NCI-H2081 (cell line): ENCODE data around the gene FAAP100.
"Not testable (repeated sequence)": the region's sequence is repeated elsewhere in the genome, so short reads cannot be mapped to it uniquely, and the experiment has no call there.

Experiments
- DNase-seq, 2 experiments: peaks; one replicate each; lab custom pipeline; 2025; lab: John Stamatoyannopoulos, UW

FAAP100 gene, protein sequence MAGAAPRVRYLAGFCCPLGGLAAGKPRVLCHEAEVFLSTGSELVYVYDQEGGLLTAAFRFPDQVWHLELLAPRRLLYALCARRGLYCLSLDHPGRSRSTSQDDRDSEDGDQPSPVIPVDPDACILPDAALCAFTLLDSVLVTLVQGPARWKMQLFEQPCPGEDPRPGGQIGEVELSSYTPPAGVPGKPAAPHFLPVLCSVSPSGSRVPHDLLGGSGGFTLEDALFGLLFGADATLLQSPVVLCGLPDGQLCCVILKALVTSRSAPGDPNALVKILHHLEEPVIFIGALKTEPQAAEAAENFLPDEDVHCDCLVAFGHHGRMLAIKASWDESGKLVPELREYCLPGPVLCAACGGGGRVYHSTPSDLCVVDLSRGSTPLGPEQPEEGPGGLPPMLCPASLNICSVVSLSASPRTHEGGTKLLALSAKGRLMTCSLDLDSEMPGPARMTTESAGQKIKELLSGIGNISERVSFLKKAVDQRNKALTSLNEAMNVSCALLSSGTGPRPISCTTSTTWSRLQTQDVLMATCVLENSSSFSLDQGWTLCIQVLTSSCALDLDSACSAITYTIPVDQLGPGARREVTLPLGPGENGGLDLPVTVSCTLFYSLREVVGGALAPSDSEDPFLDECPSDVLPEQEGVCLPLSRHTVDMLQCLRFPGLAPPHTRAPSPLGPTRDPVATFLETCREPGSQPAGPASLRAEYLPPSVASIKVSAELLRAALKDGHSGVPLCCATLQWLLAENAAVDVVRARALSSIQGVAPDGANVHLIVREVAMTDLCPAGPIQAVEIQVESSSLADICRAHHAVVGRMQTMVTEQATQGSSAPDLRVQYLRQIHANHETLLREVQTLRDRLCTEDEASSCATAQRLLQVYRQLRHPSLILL

DNA sequence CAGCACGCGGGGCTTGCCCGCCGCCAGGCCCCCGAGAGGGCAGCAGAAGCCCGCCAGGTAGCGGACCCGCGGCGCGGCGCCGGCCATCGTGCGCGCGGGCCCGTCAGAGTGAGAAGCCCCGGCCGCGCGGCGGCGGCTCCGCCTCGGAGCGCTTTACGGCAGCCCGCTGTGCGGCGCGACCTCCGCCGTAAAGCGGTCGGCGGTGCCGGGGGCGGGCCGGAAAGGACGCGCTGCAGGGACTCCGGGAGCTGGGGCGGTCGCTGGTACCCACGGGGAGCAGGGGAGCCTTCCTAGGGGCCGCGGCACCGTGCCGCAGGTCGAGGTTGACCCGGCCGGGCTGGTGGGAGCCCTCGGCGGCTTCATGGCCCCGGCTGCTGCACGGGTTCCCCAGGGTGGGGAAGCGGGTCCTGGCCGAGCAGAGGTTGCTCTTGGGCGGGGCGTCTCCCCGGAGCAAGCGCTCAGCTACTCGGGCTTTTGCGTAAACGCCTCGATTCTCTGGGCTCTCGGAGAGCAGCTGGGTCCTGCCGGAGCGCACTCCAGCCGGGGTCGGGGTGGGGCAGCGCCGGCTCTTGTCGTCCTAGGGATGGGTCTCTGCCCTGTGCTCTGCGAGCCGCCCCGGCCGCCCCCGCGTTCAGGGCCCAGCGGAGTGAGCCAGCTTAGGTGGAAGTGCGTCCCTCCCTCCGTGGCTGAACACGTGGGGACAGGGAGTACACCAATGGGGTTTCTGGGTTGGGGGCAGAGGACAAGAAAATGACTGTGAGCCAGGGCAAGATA lies at the start of gene FAAP100:
Gene FAAP100 (minus strand): TSS at position 110 of the 774 bp plus-strand sequence. CDS start 23 bp downstream, at position 87.
- DNase-seq, result peak; percentile 87 to 92

DNA sequence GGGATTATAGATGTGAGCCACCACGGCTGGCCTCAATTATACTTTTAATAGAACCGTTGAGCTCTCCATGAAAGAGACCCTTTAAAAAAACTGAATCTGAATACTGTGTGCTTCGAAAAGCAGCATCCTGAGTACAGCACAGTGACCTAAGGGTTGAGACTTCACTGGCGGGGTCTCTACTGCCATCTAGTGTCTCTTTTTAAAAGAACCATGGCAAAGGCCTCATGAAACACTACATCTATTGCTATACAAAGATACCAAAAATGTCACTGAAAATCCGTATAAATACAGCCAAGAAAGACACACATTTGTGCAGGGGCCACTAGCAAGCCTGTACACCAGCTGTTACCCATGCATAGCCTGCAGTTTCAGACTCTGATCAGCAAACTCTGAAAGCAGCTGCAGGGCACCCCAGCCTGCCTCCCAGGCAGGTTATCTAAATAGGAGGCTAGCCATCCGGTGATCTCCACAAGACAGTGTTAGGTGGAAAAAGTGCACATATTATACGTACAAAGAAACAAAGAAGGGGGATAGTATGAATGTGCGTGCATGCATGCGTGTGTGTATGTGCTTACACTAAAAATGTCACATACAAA lies 49.5 kb upstream of the FAAP100 start:
- DNase-seq, result peak; percentile 55 to 69

DNA sequence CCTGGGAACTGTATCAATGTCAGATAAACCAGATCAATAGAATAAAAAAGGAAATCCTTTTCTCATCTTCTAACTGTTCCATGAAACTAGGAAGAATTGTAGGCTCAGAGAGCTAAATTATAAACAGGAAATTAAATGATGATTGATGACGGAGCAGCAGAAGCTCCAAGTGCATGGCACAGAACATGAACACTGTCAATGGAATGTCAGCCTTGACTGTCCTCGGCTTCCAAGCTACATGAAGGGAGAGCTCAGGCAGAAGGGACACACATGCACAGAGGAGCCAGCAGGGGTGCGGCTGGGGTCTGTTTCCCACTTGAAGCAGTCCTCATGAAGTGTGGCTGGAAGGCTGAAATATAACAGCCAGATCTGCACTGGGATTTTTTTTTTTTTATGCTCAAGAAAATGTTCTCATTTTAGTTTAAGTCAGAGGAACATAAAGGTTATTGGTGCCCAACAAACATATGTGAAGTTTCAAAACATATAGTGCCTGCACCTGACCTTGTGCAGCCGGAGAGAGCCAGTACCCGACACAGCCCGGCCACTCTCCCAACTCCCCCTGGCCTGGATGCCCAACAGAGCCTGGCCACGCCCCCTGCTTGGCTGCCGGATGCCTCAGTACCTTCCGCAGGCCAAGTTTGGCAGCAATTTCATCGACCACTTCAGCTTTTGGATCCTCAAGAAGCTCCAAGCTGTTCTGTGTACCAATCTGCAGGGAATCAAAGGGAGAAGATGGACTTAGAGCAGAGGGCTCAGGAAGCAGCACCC lies 47.8 kb upstream of the FAAP100 start:
- DNase-seq, result no peak

DNA sequence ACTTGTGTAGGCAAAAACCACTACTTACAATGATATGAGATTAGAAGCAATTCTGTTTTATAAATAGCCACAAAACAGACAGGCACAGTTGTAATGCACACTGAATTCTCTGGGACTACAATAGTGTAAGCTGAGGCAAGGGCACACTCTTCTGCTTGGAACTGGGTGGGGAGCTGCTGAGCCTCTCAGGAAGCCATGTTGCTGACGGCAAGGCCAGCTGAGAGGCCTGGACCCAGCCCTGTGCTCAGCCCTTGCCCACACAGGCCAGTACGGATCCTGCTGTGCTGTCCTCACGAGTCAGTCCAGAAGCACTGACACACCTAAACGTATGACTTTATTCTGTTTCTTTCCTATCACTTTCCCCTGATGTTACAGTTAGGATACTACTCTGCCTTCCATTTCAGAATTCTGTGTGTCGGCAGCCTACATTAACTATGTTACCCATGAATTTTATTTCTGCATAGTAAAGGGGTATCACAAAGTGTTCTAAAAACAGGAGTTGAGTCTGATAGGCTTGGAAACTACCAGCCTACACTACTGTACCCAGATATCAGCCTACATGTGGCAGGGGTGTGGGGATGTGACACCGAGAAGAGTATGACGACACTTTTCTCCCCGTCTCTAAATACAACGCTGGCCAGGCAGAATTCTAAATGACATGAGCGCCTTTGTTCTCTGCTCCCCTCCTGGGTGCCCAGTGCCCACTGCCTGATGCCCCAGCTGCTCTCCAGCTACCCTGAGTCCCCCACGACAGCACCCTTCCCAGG lies 41.1 kb upstream of the FAAP100 start:
- no peak for DNase-seq

DNA sequence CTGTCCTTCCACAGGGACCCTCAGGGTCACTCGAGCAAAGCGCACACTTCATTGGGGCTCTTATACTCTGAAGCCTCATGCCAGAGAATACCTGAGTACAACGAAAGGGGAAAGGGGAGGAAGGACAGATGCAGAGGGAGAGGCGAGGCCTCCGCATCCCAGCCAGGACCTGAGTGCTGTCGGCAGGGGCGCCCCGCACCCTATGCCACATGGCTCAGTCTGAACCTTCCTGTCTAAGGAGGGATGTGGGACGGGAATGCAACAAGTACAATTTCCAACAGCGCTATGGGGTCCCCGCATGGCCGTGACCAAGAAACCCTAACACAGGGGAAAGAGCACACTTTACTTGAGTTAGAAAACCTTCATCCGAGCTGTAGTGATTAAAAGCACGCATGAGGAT lies 39.8 kb upstream of the FAAP100 start:
- DNase-seq, result no peak

DNA sequence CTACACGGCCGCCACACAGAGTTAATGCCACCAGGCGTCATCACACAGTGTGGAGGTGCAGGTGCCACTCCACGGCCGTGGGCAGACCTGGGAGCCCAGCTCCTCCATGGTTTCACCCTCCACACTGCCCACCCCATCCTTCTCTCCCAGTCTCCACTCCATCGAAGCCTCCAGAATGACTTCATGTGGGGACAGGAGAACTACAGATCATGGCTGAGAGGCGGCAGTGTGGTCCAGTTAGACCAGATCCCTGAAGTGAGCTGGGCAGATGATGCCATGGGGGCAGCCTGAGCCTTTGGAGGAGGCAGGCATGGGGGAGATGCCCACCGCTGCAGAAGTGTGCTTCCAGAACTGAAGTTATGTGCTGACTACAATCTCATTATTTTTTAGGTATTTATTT lies 38.0 kb upstream of the FAAP100 start:
- DNase-seq, result no peak

DNA sequence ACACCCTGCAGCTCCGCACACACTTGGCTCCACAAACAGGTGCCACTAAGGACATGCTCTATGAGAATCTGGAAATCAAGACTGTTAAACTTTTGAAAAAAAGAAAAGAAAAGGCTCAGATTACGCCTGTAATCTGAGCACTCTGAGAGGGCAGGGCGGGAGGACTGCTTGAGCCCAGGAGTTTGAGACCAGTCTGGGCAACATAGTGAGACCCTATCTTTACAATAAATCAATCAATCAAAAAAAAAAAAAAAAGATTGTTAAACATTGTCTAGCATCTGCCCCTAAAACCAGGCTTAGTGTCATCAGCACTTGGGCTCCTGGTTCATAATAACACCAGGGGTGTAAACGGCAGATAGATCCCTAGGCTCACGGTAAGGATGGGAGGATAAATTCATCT lies 37.5 kb upstream of the FAAP100 start:
- DNase-seq, result no peak

DNA sequence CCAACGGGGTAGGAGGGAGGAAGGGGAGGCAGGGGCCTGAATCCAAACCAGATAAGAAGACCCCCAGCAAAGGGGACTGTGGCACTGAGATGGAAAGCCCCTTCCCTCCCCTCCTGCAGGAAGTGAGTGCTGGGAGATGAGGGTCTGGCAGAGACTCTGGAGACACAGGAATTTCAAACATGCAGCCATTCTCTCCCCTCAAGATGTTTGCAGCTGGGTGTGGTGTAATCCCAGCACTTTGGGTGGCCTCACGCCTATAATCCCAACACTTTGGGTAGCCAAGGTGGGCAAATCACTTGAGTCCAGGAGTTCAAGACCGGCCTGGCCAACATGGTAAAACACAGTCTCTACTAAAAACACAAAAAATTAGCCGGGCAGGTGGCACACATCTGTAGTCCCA lies 33.9 kb upstream of the FAAP100 start:
- no peak for DNase-seq

DNA sequence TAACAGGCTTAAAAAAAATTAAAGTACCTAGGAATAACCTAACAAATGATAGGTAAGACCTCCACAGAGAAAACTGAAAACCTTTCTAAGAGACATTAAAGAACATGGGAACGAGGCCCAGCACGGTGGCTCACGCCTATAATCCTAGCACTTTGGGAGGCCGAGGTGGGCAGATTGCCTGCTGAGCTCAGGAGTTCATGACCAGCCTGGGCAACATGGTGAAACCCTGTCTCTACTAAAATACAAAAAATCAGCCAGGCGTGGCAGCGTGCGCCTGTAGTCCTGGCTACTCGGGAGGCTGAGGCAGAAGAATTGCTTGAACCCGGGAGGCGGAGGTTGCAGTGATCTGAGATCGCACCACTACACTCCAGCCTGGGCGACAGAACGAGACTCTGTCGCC lies 32.6 kb upstream of the FAAP100 start:
- not testable (repeated sequence) for DNase-seq

DNA sequence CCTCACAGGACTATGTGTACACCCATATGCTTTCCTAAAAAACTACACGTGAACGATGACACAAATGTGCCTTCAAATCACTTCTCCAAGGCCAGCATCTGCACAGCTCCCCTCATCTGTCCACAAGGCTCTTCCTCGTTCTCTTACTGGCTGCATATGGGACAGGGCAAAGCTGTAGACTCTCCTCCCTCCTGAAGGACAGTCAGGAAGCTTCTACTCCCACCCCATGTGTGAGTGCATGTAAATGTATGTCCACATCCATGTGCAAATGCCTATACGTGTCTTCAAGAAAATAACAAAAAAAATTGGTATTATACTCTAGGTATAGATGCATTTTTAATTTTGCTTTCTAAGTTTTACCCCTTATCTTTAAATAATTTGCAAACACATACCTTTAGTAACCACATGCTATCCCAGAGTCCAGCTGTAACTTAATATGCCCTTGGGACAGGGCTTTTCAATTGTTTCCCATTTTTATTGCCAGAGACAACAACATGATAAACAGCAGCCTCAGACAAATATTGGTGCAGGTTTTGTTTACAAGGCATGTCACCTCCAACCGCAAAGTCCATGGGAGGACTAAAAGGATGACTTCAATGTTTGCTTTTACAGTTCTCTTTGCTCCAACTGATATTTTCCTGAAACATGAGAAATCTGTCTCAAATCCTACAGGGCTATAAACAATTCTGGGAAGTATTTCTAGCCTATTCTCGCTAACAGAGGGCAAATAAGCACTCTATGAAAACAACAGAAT lies 31.6 kb upstream of the FAAP100 start:
- DNase-seq, result no peak

DNA sequence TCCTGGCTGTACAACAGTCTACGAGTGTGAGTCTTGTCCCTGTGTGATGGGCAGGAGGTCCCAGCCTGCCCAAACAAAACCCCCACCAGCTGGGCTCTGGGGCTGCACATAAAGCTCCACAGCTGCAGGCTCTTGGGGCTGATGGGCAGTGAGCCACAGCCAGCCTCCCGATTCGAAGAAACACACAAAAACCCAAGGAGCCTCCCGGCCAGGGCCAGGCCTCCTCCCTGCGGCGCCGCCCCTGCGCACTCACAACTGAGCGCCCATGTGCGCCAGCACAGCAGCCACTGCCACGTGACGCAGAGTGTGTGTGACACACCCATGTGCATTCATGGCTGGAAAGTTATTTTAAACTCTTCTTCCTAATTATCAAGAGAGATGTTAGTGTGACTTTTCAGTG lies 30.6 kb upstream of the FAAP100 start:
- no peak for DNase-seq

DNA sequence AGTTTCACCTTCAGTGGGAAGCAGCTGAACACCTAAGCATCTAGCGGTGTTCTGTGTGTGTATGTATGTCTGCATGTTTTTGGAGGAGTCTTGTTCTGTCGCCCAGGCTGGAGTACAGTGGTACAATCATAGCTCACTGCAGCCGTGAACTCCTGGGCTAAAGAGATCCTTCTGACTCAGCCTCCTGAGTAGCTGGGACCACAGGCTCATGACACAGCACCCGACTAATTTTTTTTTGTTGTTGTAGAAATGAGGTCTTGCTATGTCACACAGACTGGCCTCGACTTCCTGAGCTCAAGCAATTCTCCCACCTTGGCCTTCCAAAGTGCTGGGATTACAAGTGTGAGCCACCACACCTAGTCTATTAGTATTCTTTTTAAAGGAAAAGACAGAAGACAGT lies 30.2 kb upstream of the FAAP100 start:
- DNase-seq, result no peak

DNA sequence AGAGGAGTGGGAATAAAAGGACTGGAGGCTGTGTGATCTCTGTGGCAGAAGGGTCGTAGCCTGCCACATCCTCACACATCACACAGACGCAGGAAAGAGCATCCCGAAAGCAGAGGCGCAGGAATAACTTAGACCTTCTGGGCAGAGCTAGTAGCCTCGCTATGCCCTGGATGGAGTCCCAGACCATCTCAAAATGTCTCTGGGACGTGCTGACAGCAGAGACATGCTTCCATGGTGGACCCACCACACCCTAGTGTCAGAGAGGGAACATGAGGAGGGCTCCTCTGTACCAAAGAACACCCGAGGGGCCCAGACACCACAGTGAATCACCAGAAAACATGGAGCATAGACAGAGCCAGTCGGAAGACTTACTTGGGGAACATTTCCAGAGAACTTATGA lies 29.6 kb upstream of the FAAP100 start:
- no peak for DNase-seq

DNA sequence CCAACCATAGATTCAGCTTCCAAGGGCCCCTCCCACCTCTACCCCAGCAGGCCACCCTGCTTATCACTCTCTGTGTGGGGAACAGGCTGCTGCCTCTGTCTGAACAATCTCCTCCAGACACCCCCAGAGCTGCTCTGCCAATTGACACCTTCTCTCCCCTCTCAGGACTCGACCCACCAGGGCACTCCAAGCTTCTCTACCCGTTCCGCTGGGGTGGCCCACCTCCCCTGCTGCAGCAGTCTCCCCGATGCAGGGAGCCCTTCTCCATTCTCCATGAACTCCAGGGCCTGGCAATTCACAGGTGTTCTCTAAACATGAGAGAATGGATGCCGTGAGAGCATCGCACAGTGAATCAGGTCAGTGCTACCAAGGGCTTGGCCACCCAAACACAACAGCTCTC lies 28.3 kb upstream of the FAAP100 start:
- no peak for DNase-seq

DNA sequence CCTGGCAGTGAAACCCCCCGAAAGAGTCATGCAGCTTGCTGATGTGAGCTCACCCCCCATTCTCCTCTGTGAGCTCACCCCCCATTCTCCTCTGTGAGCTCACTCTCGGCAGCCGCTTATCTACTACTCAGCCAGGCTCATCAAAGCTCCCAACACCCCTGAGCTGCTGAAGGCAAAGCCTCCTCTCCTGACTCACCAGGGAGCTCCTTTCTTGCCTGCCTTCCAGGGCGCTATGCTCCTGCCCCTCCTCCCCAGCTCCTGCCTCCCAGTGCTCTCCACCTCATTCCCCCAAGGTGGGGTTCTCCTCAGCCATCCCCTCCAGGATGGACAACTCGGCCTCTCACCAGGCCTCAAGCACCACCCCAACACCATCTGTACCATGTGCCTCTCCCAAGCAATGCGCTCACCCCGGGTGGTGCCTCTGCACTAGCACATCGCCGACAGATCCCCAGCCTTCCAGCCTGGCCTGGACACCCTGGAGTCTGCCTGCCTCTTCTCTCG lies 27.7 kb upstream of the FAAP100 start:
- no peak for DNase-seq

DNA sequence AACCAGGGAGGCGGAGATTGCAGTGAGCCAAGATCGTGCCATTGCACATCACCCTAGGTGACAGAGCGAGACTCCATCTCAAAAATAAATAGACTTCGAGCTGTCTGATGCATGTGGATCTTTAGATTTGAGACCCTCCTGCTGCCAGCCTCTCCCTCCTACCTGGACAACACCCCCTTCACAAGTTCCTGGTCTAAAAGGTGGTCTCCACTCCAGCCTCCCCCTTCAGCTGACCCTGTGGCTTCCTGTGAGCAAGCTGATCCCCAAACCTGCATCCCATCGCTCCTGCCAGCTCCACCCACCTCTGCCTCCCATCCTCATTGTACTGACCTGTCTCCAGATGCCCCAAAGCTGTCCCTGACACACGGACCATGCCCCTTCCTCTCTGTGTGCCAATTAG lies 27.1 kb upstream of the FAAP100 start:
- DNase-seq, result no peak

DNA sequence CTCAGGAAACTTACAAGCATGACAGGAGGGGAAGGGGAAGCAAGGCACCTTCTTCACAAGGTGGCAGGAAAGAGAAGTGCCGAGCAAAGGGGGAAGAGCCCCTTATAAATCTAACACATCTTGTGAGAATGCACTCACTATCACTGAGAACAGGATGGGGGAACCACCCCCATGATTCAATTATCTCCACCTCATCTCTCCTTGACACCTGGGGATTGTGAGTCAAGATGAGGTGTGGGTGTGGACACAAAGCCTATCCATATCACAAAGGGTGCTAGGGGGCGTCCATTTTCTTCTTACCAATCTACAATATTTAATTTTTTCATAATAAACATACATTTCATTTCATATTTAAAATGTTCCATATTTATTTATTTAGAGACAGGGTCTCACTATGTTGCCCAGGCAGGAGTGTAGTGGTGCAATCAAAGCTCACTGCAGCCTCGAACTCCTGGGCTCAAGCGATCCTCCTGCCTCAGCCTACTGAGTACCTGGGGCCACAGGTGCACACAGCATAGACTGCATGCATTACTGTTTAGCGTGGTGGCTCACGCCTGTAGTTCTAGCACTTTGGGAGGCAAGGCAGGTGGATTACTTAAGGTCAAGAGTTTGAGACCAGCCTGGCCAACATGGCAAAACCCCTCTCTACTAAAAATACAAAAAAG lies 26.5 kb upstream of the FAAP100 start:
- no peak for DNase-seq

DNA sequence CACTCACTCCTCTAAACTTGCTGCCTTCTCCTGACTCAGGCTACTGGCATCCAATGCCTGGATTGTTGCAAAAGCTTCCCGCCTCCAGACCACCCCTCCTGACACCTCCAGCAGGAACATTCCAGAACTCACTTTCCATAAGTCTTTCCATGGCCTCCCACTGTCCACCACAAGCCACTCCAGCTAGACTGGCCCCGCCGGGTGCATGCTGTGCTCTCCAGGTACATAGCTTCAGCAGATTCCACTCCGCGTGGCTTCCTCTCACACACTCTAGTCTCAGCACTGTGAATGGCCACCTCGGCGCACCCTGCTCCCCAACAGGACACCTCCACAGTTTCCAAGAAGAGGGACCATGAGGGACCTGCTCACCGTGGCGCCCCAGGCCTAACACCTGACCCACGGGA lies 25.9 kb upstream of the FAAP100 start:
- DNase-seq, result no peak
